Astrocyte of the spinal cord (primary cell): ENCODE data around the gene SEMA3E.

Source experiments
- DNase-seq: peaks from one replicate; pipeline ENCODE4 v3.0.0; 2011; ENCODE audit warnings: low read depth, low spot score
- H3K4me3 ChIP-seq: 2 replicates; pipeline ENCODE4 v1.5.1; 2011; ENCODE audit warnings: low read depth, mild to moderate bottlenecking, low read length, moderate library complexity
- in situ Hi-C: cut with HindIII; loops from 2 replicates; pipeline ENCODE4 v1.10.0; 2017; ENCODE audit warnings: low sequenced_read_pairs
- TF ChIP-seq, protein P1 (sequence below): IDR thresholded peaks from 2 replicates; pipeline ENCODE4 v1.5.1; 2012; ENCODE audit warnings: low read depth, mild to moderate bottlenecking, low read length, inconsistent platforms

SEMA3E gene

DNA sequence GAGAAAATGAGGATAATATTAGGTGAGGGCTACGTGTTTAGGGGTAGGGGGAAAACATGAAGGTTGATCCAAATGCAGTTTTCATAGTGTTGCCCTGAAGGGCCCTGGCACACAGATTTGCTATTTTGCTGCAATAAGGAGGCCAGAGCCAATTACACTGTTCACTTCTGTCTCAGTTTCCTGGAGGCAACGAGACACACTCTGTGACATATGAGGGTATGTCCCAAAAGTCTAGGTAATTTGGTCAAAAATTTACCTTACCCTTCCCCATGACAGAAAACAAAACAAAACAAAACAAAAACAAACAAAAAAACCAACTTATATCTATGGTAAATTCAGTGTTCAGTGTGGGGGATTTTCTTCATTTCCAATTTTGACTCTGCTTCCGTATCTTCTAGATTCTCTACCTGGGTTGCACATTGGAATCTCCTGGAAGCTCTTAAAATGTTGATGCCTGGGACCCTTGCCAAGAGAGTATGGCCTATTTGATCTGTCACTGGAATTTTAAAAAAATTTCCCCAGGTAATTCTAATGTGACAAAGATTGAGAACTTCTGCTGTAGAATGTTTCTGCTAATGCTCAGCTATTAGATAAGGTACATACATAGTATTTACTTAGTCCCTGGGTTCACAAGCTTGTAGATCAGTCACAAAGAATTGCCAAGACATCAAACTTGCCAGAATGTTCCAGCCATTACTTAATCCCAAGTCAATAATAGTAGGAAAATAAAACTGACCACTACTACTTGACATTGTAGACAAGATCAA, 139.5 kb downstream of the SEMA3E start:
- no peak overlapping the region for H3K4me3 ChIP-seq
- TF ChIP-seq, protein P1, sequence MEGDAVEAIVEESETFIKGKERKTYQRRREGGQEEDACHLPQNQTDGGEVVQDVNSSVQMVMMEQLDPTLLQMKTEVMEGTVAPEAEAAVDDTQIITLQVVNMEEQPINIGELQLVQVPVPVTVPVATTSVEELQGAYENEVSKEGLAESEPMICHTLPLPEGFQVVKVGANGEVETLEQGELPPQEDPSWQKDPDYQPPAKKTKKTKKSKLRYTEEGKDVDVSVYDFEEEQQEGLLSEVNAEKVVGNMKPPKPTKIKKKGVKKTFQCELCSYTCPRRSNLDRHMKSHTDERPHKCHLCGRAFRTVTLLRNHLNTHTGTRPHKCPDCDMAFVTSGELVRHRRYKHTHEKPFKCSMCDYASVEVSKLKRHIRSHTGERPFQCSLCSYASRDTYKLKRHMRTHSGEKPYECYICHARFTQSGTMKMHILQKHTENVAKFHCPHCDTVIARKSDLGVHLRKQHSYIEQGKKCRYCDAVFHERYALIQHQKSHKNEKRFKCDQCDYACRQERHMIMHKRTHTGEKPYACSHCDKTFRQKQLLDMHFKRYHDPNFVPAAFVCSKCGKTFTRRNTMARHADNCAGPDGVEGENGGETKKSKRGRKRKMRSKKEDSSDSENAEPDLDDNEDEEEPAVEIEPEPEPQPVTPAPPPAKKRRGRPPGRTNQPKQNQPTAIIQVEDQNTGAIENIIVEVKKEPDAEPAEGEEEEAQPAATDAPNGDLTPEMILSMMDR = no peak
- in situ Hi-C loops = no loop called here
- no peak for DNase-seq

DNA sequence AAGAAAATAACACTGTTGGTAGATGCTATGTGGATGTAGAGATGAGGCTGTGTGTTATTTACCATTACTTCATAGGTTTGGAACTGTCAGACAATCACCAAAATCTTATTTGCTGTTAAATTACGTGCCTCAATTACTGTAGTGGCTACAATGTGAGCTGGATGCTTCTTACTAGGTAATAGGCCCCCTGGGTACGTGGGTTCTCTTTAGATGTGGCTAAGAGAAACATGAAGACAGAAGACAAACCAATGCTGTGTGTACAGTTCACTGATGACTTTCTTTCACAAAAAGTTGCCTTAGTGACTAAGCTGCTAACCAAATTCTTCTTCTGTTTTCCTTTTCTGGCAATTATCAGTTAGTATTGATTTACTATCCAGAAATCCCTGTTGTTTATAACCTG, 144.6 kb downstream of the SEMA3E start:
- in situ Hi-C loops = no loop called here
- no peak for DNase-seq
- TF ChIP-seq, protein P1 = no peak
- no peak overlapping the region for H3K4me3 ChIP-seq

- no peak overlapping the region for H3K4me3 ChIP-seq
Observed at GRCh38 chr7:83502636-83503035, 146.3 kb downstream of the SEMA3E start.

GRCh38 chr7:83494683-83495082, 154.3 kb downstream of the SEMA3E start:
- no peak for DNase-seq
- TF ChIP-seq, protein P1 = no peak
- no peak overlapping the region for H3K4me3 ChIP-seq
- in situ Hi-C loops = no loop called here

More at GRCh38 chr7:83502636-83503035, 146.3 kb downstream of the SEMA3E start:
- no peak for DNase-seq
- TF ChIP-seq, protein P1 = no peak
- in situ Hi-C loops = no loop called here

DNA sequence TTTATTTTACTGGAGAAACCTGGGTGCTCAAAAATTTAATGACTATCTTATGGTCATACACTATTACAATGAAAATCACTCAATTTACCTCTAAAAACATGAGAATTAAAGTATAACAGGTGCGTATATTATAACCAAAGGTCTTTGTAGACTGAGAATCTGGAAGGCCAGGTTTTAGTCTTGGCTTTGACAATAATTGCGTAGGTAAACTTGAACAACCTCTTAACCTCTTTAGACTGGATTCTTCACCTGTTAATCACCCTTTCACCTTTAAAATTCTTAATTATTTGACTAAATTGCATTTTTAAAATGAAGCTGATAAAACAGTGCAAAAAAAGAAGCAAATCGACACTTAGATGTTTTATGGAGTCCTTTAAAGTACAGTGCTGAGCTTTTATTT, 156.1 kb downstream of the SEMA3E start:
- TF ChIP-seq, protein P1 = no peak
- in situ Hi-C loops = no loop called here
- DNase-seq = no peak
- no peak overlapping the region for H3K4me3 ChIP-seq

DNA sequence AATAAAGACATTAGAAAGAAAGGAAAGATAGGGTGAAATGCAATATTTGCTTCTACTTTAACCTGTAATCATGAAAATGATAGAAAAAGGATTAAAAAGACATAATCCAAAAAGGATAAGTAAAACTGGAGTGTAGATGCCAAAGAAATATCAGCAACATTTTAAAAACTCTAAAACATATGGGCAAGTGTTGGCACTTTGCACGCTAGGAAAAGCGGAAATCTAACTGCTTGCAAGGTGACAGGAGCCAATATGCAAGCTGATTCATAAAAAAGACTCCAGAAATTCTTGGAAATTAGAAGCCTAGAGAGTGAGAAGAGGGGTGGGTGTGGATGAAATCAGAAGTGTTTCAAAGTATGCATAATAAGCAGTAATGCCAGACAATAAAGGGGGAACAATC, 161.1 kb downstream of the SEMA3E start:
- DNase-seq = no peak
- TF ChIP-seq, protein P1 = no peak
- H3K4me3 ChIP-seq = no peak overlapping the region
- in situ Hi-C loops = no loop called here
